Measurements from ENCODE around the gene PILRB.

- no peak for TF ChIP-seq POLR2AphosphoS5 (IDR thresholded peaks at IDR 0.05; ENCODE audit: low read depth, low read length)
- no peak for TF ChIP-seq CTCF (IDR thresholded peaks at IDR 0.05 in 2 of 3, conservative IDR thresholded peaks at IDR 0.05 in 1 of 3; ENCODE audit: borderline replicate concordance in 1 of 3, insufficient read depth in 1 of 3, low read depth in 2 of 3, low read length in 2 of 3)
- TF ChIP-seq ATF3 (IDR thresholded peaks at IDR 0.05): no peak
- no peak for TF ChIP-seq ZNF274 (IDR thresholded peaks at IDR 0.05; ENCODE audit: low read depth, low read length)
- TF ChIP-seq YY1 (IDR thresholded peaks at IDR 0.05; ENCODE audit: extremely low read depth, insufficient replicate concordance, low read depth, low read length): no peak
- TF ChIP-seq POLR2A (IDR thresholded peaks at IDR 0.05; ENCODE audit: borderline replicate concordance, extremely low read depth, insufficient read depth, insufficient read length): no peak
- TF ChIP-seq EGR1 (IDR thresholded peaks at IDR 0.05; ENCODE audit: low read depth): no peak
These were observed 43.9 kb downstream of the PILRB start for GRCh38 chr7:100401811-100402210.
